Mucosa of stomach (tissue), 1 donor: Measurements from ENCODE around the gene HBG1.

ENCODE experiments used
- H3K27me3 ChIP-seq: one replicate; pipeline ENCODE4 v1.7.0; 2013; ENCODE audit warnings: mild to moderate bottlenecking, low read length; ENCODE audit not compliant: control insufficient read depth, insufficient read depth
- H3K36me3 ChIP-seq: one replicate; pipeline ENCODE4 v1.7.0; 2013; ENCODE audit warnings: low read length; ENCODE audit not compliant: control insufficient read depth, insufficient read depth
- H3K4me1 ChIP-seq: one replicate; pipeline ENCODE4 v1.7.0; 2013; ENCODE audit warnings: mild to moderate bottlenecking, low read length; ENCODE audit not compliant: control insufficient read depth, insufficient read depth
- H3K4me3 ChIP-seq: one replicate; pipeline ENCODE4 v1.7.0; 2013; ENCODE audit warnings: low read length
- H3K9ac ChIP-seq: one replicate; pipeline ENCODE4 v1.7.0; 2013; ENCODE audit warnings: mild to moderate bottlenecking, low read length, moderate library complexity
- H3K9me3 ChIP-seq: one replicate; pipeline ENCODE4 v1.7.0; 2013; ENCODE audit warnings: mild to moderate bottlenecking, low read length, moderate library complexity; ENCODE audit not compliant: control insufficient read depth
- donor health status: Pancreatic carcinoma.

HBG1 gene

GRCh38 chr11:5240458-5240857 lies 9.2 kb downstream of the HBG1 start:
- Histone ChIP-seq H3K27me3 (no peaks in the 10 kb centered on the region), H3K4me3 (no peak overlapping the region), H3K9me3 (no peaks in the 10 kb centered on the region), H3K36me3 (no peaks in the 10 kb centered on the region), H3K9ac (no peak overlapping the region), H3K4me1 (no peaks in the 10 kb centered on the region)

GRCh38 chr11:5240056-5240455 lies 9.6 kb downstream of the HBG1 start:
- Histone ChIP-seq H3K27me3 (no peaks in the 10 kb centered on the region), H3K4me3 (no peak overlapping the region), H3K4me1 (no peaks in the 10 kb centered on the region), H3K9me3 (no peaks in the 10 kb centered on the region), H3K36me3 (no peaks in the 10 kb centered on the region), H3K9ac (no peak overlapping the region)

GRCh38 chr11:5239046-5239445 lies 10.6 kb downstream of the HBG1 start:
- no peaks in the 10 kb centered on the region for H3K4me1 ChIP-seq
- no peaks in the 10 kb centered on the region for H3K27me3 ChIP-seq
- H3K9ac ChIP-seq, result no peak overlapping the region
- no peak overlapping the region for H3K4me3 ChIP-seq
- no peaks in the 10 kb centered on the region for H3K36me3 ChIP-seq
- H3K9me3 ChIP-seq, result no peaks in the 10 kb centered on the region

- Histone ChIP-seq H3K9ac (no peak overlapping the region), H3K27me3 (no peaks in the 10 kb centered on the region), H3K36me3 (no peaks in the 10 kb centered on the region), H3K9me3 (no peaks in the 10 kb centered on the region), H3K4me1 (no peaks in the 10 kb centered on the region), H3K4me3 (no peak overlapping the region)
Observed at GRCh38 chr11:5238486-5238885, 11.2 kb downstream of the HBG1 start.

GRCh38 chr11:5237420-5237819 lies 12.2 kb downstream of the HBG1 start:
- Histone ChIP-seq H3K9ac (no peak overlapping the region), H3K27me3 (no peaks in the 10 kb centered on the region), H3K36me3 (no peaks in the 10 kb centered on the region), H3K9me3 (no peaks in the 10 kb centered on the region), H3K4me3 (no peak overlapping the region), H3K4me1 (no peaks in the 10 kb centered on the region)

- Histone ChIP-seq H3K9ac (no peak overlapping the region), H3K36me3 (no peaks in the 10 kb centered on the region), H3K4me1 (no peaks in the 10 kb centered on the region), H3K9me3 (no peaks in the 10 kb centered on the region), H3K4me3 (no peak overlapping the region), H3K27me3 (no peaks in the 10 kb centered on the region)
Observed at GRCh38 chr11:5235364-5236095, 14.1 kb downstream of the HBG1 start.

GRCh38 chr11:5234381-5234834 lies 15.2 kb downstream of the HBG1 start, which contains the start of gene HBD:
Gene HBD, minus strand, starts transcription at chr11:5234483. Its CDS starts 50 bp downstream, at chr11:5234433.
- Histone ChIP-seq H3K4me3 (no peak within 1 kb of the TSS), H3K36me3 (no peaks in the 10 kb centered on the region), H3K4me1 (no peaks in the 10 kb centered on the region), H3K9ac (no peak within 1 kb of the TSS), H3K9me3 (no peaks in the 10 kb centered on the region), H3K27me3 (no peaks in the 10 kb centered on the region)

- Histone ChIP-seq H3K4me1 (no peaks in the 10 kb centered on the region), H3K9me3 (no peaks in the 10 kb centered on the region), H3K9ac (no peak overlapping the region), H3K36me3 (no peaks in the 10 kb centered on the region), H3K27me3 (no peaks in the 10 kb centered on the region), H3K4me3 (no peak overlapping the region)
Observed at GRCh38 chr11:5233307-5233706, 16.4 kb downstream of the HBG1 start.

- H3K4me3 ChIP-seq, result no peak overlapping the region
- no peaks in the 10 kb centered on the region for H3K27me3 ChIP-seq
- no peaks in the 10 kb centered on the region for H3K4me1 ChIP-seq
- H3K9ac ChIP-seq, result no peak overlapping the region
- H3K36me3 ChIP-seq, result no peaks in the 10 kb centered on the region
- H3K9me3 ChIP-seq, result no peaks in the 10 kb centered on the region
Observed at GRCh38 chr11:5232821-5233220, 16.8 kb downstream of the HBG1 start.

- no peaks in the 10 kb centered on the region for H3K36me3 ChIP-seq
- H3K27me3 ChIP-seq, result no peaks in the 10 kb centered on the region
- H3K9me3 ChIP-seq, result no peaks in the 10 kb centered on the region
- no peak overlapping the region for H3K9ac ChIP-seq
- H3K4me3 ChIP-seq, result no peak overlapping the region
- H3K4me1 ChIP-seq, result no peaks in the 10 kb centered on the region
Observed at GRCh38 chr11:5232176-5232575, 17.5 kb downstream of the HBG1 start.

GRCh38 chr11:5231111-5231510 lies 18.5 kb downstream of the HBG1 start:
- no peak overlapping the region for H3K9ac ChIP-seq
- H3K36me3 ChIP-seq, result no peaks in the 10 kb centered on the region
- no peaks in the 10 kb centered on the region for H3K4me1 ChIP-seq
- H3K27me3 ChIP-seq, result no peaks in the 10 kb centered on the region
- H3K4me3 ChIP-seq, result no peak overlapping the region
- no peaks in the 10 kb centered on the region for H3K9me3 ChIP-seq

- no peak overlapping the region for H3K4me3 ChIP-seq
- no peak overlapping the region for H3K9ac ChIP-seq
- H3K4me1 ChIP-seq, result no peaks in the 10 kb centered on the region
- no peaks in the 10 kb centered on the region for H3K9me3 ChIP-seq
- H3K36me3 ChIP-seq, result no peaks in the 10 kb centered on the region
- H3K27me3 ChIP-seq, result no peaks in the 10 kb centered on the region
Observed at GRCh38 chr11:5230266-5230665, 19.4 kb downstream of the HBG1 start.

- no peak overlapping the region for H3K9ac ChIP-seq
- no peaks in the 10 kb centered on the region for H3K9me3 ChIP-seq
- no peaks in the 10 kb centered on the region for H3K36me3 ChIP-seq
- no peak overlapping the region for H3K4me3 ChIP-seq
- H3K27me3 ChIP-seq, result no peaks in the 10 kb centered on the region
- H3K4me1 ChIP-seq, result no peaks in the 10 kb centered on the region
Observed at GRCh38 chr11:5229796-5230195, 19.9 kb downstream of the HBG1 start.
